Astrocyte of the cerebellum (primary cell): Measurements from ENCODE around the gene AGAP1.

Experiments
- DNase-seq: peaks from one replicate; pipeline ENCODE4 v3.0.0-alpha.2; 2011; ENCODE audit warnings: low read depth
- H3K4me3 ChIP-seq: 2 replicates; pipeline ENCODE4 v1.5.1; 2011; ENCODE audit warnings: mild to moderate bottlenecking, low read depth, low read length, moderate library complexity
- CTCF ChIP-seq: IDR thresholded peaks from 2 replicates; pipeline ENCODE4 v1.5.1; 2012; ENCODE audit warnings: low read length, low read depth, moderate library complexity, mild to moderate bottlenecking; ENCODE audit errors: missing control alignments
- in situ Hi-C: cut with HindIII; loops from 2 replicates; pipeline ENCODE4 v1.10.0; 2017; ENCODE audit warnings: low sequenced_read_pairs

Gene AGAP1

GRCh38 chr2:235500110-235500760 is 6.4 kb downstream of the AGAP1 start:
- in situ Hi-C loops: no loop called here
- TF ChIP-seq CTCF: no peak
- DNase-seq: no peak
- no peak overlapping the region for H3K4me3 ChIP-seq

GRCh38 chr2:235500761-235501672 is 7.2 kb downstream of the AGAP1 start:
- no peak overlapping the region for H3K4me3 ChIP-seq
- peak; percentile 23 for DNase-seq
- no peak for TF ChIP-seq CTCF
- in situ Hi-C loops: no loop called here

GRCh38 chr2:235501673-235502031 is 7.8 kb downstream of the AGAP1 start:
- no peak for TF ChIP-seq CTCF
- in situ Hi-C loops: no loop called here
- no peak overlapping the region for H3K4me3 ChIP-seq
- no peak for DNase-seq

GRCh38 chr2:235502336-235502735 is 8.5 kb downstream of the AGAP1 start:
- no peak for TF ChIP-seq CTCF
- in situ Hi-C loops: no loop called here
- no peak overlapping the region for H3K4me3 ChIP-seq
- DNase-seq: no peak

GRCh38 chr2:235504441-235505180 is 10.8 kb downstream of the AGAP1 start:
- TF ChIP-seq CTCF: no peak
- in situ Hi-C loops: no loop called here
- no peak for DNase-seq
- H3K4me3 ChIP-seq: no peak overlapping the region

- TF ChIP-seq CTCF: no peak
- in situ Hi-C loops: no loop called here
- DNase-seq: no peak
Measured at GRCh38 chr2:235505181-235505741, 11.4 kb downstream of the AGAP1 start.

More at GRCh38 chr2:235505181-235505741, 11.4 kb downstream of the AGAP1 start:
- no peak overlapping the region for H3K4me3 ChIP-seq
